ENCODE measurements around the gene CLSTN2.

The CLSTN2 gene

DNA sequence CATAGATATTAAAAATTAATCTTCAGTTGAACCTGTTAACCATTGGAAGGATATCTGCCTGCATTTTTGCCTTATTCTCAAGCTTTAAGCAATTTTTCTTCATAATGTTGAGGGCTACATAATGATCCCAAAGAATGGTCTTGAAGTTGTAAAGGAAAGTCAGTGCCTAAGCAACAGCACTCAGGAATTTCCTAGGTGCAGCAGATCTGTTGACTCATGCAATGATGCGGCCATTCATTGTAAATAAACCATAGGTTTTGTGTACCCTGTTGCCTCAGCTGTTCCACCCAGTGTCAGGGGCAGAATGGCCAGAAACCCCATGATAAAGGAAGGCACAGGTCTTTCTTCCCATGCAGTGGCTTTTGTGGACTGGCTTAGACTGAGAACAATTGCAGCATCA is 664.5 kb downstream of the CLSTN2 start:
- no peak for DNase-seq (ENCODE audit: low spot score)

DNA sequence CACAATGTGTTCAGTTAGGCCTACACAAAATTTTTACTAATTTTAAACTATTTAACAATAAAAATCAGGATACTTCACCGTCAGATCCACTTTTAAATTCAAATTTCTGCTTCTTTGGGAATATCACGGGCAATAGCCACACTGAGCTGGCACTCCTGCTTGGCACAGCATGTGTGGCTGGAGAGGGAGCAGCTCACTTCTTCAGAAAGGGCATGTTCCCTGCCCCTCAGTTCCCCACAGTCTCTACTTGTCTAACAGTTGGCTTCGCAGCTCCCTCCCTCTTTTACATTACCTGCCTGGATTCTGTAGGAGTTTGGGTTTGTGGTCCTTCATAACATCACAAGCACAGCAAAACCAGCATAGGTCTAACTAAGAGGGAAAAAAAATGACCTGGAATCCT is 666.9 kb downstream of the CLSTN2 start:
- DNase-seq (ENCODE audit: low spot score) = no peak

DNA sequence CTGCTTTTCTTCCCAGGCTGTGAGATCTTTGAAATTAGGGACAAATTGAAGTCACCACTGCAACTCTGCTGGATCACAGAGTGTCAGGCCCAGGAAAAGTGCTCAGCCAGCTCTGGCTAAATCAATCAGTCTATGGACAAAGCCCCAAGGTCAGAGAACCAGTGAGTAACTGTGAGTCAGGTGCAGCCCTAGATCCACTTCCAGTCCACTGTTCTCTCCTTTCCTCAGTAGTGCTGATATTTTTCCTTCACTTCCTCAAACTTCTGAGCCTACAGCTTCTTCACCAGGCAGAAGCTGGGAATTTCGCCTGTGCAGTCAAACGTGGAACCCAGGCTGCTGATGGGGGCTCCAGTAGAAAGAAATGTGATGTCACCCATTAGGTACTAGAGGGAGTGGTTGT is 667.8 kb downstream of the CLSTN2 start:
- DNase-seq (ENCODE audit: low spot score) = no peak

DNA sequence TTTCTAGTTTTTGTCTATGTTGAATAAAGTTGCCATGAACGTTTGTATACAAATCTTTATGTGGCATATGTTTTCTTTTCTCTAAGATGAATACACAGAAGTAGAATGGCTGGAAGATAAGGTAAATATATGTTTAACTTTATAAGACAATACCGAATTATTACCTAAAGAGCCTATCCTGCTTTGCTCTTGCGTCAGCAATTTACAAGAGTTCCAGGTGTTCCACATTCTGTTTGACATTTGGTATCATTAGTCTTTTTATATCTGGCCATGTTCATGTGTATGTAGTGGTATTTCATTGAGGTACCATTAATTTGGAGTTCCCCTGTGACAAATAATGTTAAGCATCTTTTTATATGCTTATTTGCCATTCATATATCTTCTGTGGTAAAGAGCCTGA is 668.8 kb downstream of the CLSTN2 start:
- no peak for DNase-seq (ENCODE audit: low spot score)

DNA sequence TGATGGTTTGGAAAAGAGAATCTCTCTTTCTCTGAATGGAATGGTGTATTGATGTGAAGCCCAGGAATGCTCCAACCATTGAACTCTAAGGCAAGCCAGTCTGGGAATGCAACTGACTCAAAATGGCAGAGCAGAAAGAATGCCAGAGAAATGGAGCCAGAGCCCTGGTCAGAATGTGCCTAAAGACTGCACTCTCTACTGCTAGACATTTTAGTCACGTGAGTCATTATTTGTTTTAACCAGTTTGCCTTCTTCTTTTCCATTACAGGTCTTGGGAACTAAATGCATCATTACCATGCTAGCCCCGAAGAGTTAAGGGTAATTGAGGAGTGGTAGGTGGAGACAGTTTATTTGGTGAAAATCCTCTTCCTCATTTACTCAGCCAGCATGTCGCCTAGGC is 675.6 kb downstream of the CLSTN2 start:
- no peak for DNase-seq (ENCODE audit: low spot score)

DNA sequence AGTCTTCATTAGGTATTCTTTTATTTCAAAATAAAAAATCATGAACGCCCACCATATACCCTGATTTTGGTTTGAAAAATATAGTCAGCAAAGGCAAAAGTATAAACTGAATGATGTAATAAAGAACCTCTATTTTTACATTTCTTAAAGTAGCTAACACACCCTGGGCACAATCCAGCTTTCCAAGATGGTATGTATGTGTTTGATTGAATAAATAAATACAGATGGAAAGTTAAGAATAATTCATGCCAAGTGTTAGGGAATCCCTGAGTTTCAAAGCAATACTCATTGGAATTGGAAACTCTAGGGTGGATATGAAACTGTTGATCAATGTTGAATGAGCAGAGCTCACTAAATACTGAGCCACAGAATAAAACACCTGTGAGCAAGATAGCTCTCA is 679.0 kb downstream of the CLSTN2 start:
- no peak for DNase-seq (ENCODE audit: low spot score)

DNA sequence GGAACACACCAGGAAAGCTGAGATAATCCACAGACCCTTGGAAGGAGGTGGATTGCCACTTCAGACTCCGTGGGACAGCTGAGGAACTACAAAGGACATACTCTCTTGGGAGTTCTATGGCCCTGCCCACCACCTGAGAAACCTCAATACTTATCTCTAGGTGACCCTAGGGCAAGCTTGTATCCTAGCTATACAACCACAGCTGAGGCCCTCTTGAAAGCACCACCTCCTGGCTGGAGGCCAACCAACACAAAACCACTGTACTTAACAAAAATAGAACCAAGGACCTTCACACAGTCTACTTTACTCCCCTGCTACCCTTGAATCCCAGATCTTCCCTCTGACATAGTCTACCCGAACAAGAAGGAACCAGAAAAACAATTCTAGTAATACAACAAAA is 682.1 kb downstream of the CLSTN2 start:
- DNase-seq (ENCODE audit: low spot score) = no peak

DNA sequence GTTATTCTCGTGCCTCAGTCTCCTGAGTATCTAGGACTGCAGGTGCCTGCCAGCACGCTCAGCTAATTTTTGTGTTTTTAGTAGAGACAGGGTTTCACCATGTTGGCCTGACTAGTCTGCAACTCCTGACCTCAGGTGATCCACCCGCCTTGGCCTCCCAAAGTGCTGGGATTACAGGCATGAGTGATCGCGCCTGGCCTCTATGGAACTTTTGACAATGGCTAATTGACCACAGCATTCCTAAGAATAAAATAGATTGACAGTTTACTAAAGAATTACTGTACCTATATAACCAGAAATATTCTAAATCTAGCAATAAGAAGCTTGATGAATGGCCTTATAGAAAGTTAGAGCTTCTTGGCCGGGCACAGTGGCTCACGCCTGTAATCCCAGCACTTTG is 691.9 kb downstream of the CLSTN2 start:
- DNase-seq (ENCODE audit: low spot score) = no peak

Measured in D341Med (cell line).